ENCODE results near the gene HSPB6.

DNA sequence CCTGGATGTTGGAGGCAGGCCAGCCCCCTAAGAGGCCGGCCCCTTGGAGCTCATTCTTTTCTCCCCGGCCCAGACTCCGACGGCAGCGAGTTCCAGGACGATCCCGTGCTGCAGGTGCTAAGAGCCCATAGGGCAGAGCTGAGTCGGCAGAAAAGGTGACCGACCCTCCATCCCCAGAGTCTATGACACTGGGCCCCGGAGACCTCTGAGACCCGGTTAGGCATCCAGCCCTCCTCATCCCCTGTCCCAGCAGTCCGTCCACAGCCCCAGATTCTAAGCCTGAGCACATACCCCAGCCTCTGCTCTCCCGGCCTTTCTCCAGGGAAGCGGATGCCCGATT is 11.2 kb upstream of the HSPB6 start:
- no peak for TF ChIP-seq CTCF (IDR thresholded peaks at IDR 0.05; ENCODE audit: low read depth, low read length, poor library complexity, severe bottlenecking)
- no peak for TF ChIP-seq EZH2phosphoT487 (IDR thresholded peaks at IDR 0.05; ENCODE audit: borderline replicate concordance, low read length)

All from DOHH2 (cell line).